Stimulated activated CD4-positive, alpha-beta T cell treated with anti-CD3 and anti-CD28 coated beads, TNF-alpha, amount 100 ng/mL, for 1 hour (primary cell): ENCODE measurements around the gene LPCAT1.
"Not testable (repeated sequence)": the region's sequence is repeated elsewhere in the genome, so short reads cannot be mapped to it uniquely, and the experiment has no call there.

Experiments
- DNase-seq, 3 donors: peaks; one replicate each; pipeline ENCODE4 v3.0.0-alpha.2; 2020; ENCODE audit warnings: low read depth in 3 of 3, low spot score in 1 of 3

LPCAT1 gene, protein sequence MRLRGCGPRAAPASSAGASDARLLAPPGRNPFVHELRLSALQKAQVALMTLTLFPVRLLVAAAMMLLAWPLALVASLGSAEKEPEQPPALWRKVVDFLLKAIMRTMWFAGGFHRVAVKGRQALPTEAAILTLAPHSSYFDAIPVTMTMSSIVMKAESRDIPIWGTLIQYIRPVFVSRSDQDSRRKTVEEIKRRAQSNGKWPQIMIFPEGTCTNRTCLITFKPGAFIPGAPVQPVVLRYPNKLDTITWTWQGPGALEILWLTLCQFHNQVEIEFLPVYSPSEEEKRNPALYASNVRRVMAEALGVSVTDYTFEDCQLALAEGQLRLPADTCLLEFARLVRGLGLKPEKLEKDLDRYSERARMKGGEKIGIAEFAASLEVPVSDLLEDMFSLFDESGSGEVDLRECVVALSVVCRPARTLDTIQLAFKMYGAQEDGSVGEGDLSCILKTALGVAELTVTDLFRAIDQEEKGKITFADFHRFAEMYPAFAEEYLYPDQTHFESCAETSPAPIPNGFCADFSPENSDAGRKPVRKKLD

DNA sequence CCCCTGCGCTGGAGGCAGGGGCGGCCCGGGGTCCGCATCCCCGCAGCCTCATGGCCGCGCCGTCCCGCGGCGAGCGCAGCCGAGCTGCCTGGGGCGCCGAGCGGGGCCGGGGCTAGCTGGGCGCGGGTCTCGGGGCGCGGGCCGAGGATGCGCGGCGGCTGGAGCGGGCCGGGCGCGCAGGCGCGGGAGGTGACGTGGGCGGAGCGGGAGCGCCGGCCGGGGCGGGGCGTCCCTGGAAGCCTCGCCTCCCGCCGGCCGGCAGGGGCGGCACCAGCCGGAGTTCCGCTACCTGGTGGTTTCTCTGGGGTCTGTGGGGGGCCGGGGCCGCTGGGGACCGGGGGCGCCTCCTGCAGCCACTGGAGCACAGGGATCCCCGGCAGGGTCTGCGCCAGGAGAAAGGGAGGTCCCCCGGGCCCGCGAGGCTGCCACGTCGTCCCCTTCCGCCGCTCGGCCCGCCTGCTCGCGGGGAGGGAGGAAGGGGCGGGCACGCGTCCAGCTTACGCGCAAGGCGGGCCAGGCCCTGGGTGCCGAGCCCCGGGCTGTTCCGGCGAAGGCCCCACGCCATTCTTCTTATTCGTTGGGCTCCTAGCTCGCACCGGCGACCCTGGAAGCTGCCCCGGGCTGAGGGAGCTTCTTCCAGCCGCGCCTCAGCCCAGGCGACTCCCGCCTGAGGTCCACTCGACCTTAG is at the start of gene LPCAT1:
TSS of gene LPCAT1 (minus strand) at position 168 of the 688 bp plus-strand sequence. CDS start at position 52, 116 bp downstream.
- peak; percentile 45 to 74 (median 57) for DNase-seq

DNA sequence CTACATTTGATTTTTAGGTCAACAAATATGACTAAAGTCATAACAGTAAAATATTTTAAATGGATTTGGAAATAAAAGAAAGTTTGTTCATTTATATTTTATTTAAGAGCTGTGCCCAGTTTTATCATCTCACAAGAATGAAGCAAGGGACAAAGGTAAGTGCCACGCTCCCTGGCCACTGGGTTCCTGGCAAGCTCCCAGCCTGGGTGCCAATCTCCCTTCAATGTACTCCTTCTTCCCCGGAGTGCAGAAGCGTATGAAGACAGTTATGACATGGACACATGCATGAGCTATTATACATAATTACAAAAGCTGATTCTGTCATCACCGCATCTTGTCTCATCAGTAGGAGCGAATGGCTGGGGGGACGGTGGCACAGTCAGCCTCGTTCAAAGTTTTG is 48.1 kb upstream of the LPCAT1 start:
- DNase-seq, result not testable (repeated sequence)

DNA sequence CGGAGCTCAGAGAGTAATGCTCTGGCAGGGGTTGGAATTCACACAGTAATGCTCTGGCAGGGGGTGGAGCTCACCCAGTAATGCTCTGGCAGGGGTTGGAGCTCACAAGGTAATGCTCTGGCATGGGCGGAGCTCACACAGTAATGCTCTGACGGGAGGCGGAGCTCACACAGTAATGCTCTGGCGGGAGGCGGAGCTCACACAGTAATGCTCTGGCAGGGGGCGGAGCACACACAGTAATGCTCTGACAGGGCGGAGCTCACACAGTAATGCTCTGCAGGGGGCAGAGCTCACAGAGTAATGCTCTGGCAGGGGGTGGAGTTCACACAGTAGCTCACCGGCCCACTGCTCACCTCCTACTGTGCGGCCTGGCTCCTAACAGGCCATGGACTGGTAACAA is 47.2 kb upstream of the LPCAT1 start:
- DNase-seq, result no peak

DNA sequence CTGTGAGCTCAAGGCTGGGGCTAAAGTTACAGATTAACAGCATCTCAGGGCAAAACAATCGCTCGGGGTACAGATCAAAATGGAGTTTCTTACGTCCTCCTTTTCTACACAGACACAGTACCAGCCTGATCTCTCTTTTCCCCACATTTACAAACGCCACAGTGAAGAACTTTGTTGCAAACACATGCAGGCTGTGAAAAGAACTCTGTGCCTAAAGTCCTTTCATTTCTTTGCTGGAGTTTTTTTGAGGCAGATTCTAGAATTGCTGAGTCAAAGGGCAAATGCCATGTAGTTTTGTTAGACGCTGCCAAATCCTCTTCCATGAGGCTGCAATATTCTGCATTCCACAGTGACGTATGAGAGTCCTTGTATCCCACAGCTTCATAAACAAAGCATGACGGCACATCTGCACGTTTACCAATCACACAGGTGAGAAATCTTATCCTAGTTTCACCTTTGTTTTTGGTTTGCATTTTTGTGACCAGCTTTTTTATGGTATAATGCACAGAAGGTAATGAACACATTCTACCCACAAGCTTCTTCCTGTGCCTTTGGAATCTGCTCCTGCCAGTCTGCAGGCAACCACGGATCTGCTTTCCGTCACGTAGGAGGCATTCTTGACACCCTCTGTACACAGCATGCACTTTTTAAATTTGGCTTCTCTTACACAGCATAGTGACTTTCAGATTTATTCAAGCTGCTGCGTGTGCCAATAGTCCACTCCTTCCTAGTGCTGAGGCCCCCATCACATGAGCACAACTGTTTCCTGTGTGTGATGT is 44.6 kb upstream of the LPCAT1 start:
- DNase-seq, result no peak

DNA sequence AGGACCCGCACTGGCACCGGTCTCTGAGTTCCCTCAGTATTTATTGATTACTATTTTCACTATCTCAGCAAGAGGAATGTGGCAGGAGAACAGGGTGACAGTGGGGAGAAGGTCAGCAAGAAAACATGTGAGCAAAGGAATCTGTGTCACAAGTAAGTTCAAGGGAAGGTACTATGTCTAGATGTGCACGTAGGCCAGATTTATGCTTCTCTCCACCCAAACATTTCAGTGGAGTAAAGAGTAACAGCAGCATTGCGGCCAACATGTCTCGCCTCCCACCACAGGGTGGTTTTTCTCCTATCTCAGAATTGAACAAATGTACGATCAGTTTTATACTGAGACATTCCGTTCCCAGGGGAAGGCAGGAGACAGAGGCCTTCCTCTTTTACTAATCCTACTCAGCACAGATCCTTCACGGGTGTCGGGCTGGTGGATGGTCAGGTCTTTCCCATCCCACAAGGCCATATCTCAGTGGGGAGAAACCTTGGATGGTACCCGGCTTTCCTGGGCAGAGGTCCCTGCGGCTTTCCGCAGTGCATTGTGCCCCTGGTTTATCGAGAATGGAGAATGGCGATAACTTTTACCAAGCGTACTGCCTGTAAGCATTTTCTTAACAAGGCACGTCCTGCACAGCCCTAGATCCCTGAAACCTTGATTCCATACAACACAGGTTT is 43.9 kb upstream of the LPCAT1 start:
- not testable (repeated sequence) for DNase-seq

DNA sequence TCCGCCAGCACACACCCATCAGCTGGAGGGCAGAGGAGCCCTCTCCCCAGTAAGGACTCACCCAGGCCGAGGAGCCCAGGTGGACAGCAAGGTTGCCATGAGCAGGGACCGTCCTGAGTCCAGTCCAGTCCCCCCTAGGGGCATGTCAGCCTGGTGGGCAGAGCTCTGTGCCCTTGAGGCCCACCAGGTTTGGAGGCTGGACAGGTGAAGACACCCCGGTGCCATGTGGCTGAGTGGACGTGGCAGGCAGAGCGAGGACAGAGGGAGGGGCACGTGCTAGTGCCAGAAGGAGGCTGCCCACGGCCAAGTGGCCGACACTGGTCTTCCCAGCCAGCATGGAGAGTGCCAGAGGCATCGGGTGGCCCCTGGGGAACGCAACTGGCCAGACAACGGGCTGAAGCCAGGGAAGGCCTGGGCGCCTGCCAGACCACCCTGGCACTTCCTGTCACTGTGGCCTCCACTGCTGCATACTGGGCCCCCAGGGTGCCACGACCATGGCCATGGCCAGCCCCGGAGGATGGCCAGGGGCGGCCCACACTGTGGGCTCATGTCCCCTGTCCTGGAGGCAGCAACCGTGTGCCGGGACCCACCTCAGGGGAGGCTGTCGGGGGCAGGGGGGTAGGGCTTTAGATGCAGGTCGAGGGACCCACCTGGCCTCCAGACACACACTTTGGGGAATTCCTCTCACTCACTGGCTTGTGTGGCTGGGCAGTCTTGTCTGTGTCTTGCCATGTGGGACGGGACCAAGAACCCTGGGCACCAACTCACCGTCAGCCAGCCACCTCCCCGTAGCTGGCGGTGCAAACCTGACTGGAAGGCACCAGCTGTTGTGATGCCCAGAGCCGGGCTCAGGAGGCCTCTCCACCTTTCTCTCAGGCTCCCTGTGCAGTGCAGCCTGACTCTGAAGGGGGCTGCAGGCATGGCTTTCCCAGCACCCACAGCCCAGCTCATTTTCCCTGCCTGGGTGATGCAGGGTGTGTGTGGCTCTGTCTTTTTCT is 42.3 kb upstream of the LPCAT1 start:
- DNase-seq, result no peak

DNA sequence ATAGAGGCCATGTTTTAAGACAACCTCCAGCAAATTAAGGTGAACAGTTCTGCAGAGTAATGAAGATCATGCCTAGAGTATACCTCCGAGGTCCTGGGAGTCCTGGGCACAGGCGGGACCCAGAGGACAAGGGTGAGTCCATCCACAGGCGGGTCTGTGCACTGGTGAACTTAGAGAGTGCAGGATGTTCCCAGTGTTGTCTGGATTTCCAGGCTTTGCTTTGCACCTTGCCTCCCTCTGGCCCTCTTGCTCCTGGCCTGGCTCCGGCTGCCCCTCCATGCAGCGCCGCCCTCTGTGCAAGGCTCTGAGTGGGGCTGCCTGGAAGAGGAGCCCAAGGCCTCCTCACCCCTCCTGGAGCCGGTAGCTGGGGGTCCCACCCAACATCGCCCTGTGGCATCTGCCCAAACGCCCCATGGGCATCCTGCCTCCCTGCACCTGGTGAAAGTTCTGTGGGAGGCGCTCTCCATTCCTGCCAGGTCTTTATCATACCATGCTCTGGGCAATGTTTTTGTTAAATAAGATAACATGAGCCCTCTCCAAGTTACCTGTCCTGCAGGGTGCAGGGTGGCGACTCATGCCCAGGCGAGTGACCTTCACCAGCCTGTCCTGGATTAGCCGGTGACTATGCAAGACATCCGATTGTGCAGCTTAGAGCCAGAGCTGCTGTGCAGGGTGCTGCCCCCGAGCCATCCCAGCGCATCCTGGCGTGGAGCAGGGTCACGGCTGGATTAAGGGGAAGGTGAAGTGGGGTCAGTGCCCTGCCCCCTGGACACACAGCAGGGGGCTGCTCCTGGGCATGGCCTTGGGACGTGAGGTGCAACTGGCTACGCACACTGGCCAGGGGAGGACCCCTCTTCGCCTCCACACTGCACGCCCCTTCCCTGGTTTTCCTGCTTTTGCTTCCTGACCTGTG is 41.3 kb upstream of the LPCAT1 start:
- no peak for DNase-seq

DNA sequence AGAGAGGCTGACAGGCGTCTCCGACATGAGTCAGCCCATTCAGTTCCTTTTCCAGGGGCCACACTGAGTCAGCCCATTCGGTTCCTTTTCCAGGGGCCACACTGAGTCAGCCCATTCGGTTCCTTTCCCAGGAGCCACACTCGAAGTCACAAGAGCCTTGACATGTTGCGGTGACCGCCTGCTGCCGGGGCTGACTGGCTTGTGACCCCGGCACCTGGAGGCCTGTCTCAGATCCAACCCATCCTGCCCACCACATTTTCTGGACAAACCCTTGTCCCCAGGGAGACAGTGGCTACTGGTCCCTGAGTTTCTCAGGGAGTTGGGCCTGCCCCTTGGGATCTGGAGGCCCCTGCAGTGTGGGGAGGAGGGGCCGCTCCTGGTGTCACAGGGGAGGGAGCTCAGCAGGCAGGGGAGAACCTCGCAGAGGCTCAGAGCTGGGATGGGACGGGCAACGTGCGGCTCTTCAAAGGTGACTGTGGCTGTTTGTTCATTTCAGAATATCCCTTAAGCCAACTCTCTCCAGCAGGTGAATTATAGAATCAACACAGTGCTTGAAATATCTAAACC is 40.5 kb upstream of the LPCAT1 start:
- DNase-seq, result no peak

DNA sequence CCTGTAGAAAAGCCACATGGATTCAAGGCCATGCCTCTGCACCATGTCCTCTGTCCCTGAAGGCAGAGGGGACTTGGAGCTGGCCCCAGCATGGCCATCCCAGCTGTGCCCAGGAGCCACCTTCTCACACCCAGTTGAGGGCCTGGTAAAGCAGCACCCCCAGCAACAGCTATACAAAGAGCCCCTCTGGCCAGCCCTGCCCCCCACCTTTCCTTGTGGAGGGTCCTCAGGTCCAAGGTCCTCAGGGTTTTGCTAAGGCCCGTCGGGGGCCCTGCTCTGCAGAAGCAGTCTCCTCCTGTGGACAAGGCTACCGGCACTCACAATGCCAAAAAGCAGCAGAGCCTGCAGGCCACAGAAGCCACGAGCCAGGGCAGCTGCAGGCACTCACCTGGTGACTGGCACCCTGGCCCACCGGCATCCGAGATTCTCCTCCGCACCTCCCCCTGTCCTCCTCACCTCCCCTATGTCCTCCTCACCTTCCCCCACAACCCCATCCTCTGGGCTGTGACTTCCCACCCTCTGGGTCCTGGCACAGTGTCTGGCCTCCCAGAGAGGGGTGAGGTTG is 39.9 kb upstream of the LPCAT1 start:
- no peak for DNase-seq

DNA sequence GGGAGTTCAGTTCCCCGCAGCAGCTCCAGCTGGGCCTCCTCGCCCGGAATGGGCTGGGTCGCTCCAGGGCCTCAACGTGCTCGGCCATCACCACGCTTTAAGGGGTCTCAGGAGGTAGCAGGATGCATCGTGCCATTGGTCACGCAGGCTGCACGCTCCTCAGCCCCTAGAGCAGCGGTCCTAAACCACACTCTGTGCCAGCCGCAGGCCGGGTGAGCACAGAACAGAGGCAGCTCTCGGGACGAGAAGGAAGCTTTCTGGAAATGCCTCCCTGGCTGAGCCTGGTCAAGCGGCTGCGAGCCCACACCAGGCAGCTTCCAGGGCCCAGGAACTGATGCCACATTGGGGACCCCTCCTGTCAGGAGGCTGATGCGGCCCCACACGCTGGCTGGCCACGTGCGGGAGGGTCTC is 39.3 kb upstream of the LPCAT1 start:
- no peak for DNase-seq

DNA sequence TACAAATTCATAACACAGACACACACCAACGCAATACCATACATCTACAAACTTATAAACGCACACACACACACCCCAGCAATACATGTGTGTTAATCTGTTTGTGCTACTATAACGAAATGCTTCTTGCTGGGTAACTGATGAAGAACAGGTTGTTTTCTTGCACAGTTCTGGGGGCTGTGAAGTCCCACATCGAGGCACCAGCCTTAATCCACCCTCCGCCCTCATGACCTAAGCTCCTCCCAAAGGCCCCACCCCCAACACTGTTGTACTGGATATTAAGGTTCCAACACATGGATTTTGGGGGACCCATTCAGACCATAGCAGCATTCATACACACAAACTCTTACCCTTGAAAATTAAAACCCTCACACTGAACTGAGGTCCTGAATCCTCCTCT is 38.8 kb upstream of the LPCAT1 start:
- no peak for DNase-seq

DNA sequence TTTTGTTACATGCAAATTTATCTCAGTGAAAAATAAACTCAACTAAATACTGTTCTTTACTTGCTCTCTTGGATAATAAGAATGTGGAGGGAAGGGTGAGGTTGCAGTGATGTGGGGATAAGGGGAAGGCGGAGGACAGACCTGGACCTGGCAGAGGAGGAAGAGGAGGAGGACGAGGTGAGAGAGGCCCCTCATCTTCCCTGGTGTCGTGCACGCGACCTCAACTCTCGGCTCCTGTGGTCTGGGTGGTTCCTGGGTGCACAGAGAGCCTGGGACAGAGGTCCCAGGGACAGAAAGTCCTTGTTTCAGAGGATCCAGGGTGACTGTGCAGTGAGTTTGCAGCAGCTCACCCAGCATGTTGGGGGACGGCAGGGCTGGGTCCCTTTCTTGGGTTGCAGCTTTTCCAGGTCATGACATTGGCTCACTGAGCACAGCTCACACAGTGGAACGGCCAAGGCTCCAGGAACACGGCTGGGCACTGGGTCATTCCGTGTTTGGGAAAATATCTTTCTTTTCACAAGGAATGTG is 37.7 kb upstream of the LPCAT1 start:
- no peak for DNase-seq

DNA sequence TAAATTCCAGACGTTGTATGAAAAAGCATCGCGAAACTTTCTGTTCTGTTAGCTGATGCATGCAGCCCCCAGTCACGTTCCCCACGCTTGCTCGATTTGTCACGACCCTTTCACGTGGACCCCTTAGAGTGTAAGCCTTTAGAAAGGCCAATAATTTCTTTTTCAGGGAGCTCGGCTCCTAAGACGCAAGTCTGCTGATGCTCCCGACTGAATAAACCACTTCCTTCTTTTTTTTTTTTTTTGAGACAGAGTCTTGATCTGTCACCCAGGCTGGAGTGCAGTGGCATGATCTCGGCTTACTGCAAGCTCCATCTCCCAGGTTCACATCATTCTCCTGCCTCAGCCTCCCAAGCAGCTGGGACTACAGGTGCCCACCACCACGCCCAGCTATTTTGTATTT is 36.7 kb upstream of the LPCAT1 start:
- not testable (repeated sequence) for DNase-seq

DNA sequence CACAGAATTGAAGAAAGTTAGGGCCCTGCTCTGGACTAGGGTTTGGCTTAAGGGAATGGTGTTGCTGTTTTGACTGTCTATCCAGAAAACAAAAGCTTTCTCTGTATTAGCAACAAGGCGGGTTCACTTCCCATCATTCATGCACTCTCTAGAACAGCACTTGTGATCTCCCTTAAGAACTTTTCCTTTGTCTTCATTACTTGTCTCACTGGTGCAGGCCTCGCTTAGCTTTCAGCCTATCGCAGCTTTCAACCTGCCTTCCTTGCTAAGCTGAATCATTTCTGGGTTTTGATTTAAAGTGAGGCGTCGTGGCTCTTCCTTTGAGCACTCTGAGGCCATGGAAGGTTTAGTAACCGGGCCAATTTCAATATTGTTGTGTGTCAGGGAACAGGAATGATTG is 35.2 kb upstream of the LPCAT1 start:
- no peak for DNase-seq

DNA sequence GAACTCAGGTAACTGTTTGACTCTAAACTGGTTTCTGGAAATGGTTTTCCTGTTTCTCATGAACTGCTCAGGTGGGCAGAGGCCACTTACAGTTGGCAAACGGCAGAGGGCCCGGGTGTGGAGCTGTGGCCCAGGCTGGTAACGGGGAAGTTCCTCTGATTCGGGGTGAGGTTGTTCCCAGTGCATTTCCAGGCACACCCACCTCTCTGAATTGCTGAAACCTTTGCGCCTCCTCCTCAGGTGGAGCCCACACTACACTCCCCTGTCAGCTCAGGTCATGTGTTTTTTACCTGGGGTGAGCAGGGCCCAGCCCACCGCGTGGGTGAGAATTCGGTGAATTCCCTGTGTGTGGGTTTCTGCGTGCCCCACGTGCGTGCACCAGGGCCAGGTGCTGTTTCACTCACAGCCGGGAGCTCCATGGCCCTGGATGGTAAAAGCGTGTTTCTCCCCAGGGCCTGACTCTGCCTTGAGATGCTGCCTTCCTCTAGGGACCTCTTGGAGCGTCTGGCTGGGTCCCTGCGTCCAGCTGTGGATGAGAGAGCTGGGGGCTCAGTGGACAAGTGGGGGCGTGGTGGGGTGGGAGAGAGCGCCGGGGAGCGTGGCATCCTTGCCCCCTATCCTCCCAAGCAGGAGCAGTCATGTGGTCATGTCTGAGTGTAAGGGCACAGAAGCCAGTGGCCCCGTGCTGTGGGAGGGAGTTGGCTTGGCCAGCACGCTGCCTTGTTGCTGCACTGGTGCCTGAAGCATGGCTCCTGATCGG is 33.5 kb upstream of the LPCAT1 start:
- DNase-seq, result no peak

DNA sequence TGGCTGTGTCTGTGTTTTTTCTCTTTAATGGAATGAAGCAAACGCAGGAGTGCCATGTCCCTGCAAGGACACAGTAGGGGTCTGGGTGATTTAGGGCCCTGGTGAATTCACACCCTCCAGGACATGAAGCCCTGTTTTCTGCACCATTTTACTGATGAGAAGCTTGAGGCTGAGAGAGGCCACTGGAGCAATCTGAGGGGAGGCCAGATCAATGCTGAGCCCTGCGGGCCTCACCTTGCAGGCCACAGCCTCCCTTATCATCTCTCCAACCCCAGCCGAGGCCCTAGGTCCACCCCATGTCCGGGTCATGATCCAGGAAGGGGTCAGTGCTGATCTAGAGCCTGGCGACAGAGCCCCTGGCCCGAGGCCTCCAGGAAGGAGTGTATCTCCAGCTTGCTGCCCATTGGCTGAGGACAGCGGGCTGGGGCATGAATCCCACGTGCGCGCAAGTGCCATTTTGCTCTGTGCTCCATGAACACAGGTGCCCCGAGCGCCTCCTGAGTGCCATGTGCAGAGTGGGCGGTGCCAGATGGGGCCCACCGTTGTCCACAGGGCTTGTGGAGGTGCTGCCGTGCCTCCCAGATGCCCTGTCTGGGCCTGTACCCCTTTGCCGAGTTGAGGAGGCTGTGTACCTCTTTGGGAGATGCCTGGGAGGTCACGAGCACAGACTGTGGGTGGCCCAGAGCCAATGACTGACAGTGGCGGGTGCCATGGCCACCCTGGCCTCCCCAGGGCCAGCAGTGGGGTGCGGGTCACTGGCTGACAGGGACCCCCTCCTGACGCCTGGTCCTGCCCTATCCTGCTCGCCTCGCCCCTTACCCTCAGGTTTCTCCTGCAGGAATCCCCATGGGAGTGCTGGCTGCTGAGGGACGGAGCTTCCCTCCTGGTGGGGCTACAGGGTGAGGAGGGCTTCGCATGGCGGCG is 32.3 kb upstream of the LPCAT1 start:
- no peak for DNase-seq
